Measurements from ENCODE around the gene NEK6.

DNA sequence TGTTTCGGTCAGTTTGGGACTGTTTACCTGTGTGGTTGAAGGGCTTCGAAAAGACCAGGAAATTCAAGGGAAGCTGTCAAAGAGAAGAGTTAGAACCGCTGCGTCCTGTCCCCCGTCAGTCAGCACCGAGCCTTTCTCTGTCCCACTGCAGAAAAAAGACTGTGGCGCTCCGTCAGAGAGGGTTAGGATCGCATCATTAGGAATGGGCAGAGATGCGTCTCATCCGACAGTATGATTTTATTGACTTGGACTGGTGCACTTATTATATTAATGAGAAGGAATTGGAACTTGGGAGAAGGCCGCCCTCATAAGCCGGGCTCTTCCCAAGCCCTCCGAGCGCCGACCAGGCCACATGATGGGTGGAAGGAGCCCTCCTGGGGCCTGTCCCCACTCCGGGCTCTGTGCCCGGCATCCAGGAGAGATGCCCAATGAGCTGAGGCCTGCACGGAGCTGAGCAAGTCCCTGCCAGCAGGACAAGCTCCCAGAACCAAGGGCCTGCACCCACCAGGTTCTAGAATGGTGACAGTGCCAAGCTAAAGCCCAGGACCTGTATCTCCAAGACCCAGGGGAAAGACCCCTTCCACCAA is 71.5 kb downstream of the NEK6 start:
- TF ChIP-seq BRCA1 (IDR thresholded peaks at IDR 0.05; ENCODE audit: low read depth, low read length) (no peak), CTCF (IDR thresholded peaks at IDR 0.05 in 2 of 3, conservative IDR thresholded peaks at IDR 0.05 in 1 of 3; ENCODE audit: control insufficient read depth in 2 of 3, extremely low read depth in 1 of 3, insufficient read depth in 1 of 3, low read depth in 3 of 3, low read length in 3 of 3) (no peak), DPF2 (IDR thresholded peaks at IDR 0.05) (no peak), EZH2 (IDR thresholded peaks at IDR 0.05; ENCODE audit: borderline replicate concordance, control insufficient read depth, low read depth, low read length) (no peak), NR2C2 (IDR thresholded peaks at IDR 0.05; ENCODE audit: borderline replicate concordance, control insufficient read depth, insufficient read length, low read depth) (no peak), RAD51 (IDR thresholded peaks at IDR 0.05) (no peak), SIX5 (IDR thresholded peaks at IDR 0.05; ENCODE audit: low read depth, low read length, severe bottlenecking) (no peak), RELB (IDR thresholded peaks at IDR 0.05; ENCODE audit: low read depth) (no peak), NRF1 (conservative IDR thresholded peaks at IDR 0.05; ENCODE audit: low read depth, low read length) (no peak), MEF2B (IDR thresholded peaks at IDR 0.05; ENCODE audit: partially characterized antibody, poor library complexity, severe bottlenecking) (no peak)
- TF ChIP-seq, protein P1, sequence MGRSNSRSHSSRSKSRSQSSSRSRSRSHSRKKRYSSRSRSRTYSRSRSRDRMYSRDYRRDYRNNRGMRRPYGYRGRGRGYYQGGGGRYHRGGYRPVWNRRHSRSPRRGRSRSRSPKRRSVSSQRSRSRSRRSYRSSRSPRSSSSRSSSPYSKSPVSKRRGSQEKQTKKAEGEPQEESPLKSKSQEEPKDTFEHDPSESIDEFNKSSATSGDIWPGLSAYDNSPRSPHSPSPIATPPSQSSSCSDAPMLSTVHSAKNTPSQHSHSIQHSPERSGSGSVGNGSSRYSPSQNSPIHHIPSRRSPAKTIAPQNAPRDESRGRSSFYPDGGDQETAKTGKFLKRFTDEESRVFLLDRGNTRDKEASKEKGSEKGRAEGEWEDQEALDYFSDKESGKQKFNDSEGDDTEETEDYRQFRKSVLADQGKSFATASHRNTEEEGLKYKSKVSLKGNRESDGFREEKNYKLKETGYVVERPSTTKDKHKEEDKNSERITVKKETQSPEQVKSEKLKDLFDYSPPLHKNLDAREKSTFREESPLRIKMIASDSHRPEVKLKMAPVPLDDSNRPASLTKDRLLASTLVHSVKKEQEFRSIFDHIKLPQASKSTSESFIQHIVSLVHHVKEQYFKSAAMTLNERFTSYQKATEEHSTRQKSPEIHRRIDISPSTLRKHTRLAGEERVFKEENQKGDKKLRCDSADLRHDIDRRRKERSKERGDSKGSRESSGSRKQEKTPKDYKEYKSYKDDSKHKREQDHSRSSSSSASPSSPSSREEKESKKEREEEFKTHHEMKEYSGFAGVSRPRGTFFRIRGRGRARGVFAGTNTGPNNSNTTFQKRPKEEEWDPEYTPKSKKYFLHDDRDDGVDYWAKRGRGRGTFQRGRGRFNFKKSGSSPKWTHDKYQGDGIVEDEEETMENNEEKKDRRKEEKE (IDR thresholded peaks at IDR 0.05): no peak
- TF ChIP-seq, protein P2, sequence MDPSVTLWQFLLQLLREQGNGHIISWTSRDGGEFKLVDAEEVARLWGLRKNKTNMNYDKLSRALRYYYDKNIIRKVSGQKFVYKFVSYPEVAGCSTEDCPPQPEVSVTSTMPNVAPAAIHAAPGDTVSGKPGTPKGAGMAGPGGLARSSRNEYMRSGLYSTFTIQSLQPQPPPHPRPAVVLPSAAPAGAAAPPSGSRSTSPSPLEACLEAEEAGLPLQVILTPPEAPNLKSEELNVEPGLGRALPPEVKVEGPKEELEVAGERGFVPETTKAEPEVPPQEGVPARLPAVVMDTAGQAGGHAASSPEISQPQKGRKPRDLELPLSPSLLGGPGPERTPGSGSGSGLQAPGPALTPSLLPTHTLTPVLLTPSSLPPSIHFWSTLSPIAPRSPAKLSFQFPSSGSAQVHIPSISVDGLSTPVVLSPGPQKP (IDR thresholded peaks at IDR 0.05; ENCODE audit: low read depth, low read length): no peak
- TF ChIP-seq, protein P3, sequence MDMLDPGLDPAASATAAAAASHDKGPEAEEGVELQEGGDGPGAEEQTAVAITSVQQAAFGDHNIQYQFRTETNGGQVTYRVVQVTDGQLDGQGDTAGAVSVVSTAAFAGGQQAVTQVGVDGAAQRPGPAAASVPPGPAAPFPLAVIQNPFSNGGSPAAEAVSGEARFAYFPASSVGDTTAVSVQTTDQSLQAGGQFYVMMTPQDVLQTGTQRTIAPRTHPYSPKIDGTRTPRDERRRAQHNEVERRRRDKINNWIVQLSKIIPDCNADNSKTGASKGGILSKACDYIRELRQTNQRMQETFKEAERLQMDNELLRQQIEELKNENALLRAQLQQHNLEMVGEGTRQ (IDR thresholded peaks at IDR 0.05; ENCODE audit: borderline replicate concordance, low read depth, low read length): no peak
- TF ChIP-seq, protein P4, sequence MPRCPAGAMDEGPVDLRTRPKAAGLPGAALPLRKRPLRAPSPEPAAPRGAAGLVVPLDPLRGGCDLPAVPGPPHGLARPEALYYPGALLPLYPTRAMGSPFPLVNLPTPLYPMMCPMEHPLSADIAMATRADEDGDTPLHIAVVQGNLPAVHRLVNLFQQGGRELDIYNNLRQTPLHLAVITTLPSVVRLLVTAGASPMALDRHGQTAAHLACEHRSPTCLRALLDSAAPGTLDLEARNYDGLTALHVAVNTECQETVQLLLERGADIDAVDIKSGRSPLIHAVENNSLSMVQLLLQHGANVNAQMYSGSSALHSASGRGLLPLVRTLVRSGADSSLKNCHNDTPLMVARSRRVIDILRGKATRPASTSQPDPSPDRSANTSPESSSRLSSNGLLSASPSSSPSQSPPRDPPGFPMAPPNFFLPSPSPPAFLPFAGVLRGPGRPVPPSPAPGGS (IDR thresholded peaks at IDR 0.05; ENCODE audit: borderline replicate concordance, insufficient read depth, low read depth, low read length, poor library complexity, severe bottlenecking): no peak

Measured in GM12878 (cell line).